ENCODE data around the gene COQ7. TPM values are rescaled to one million over a fixed set of nuclear protein-coding genes. Genes with fewer than 3 reads are reported as not detected.
A peak's percentile ranks its signal among the peaks of the same experiment; 100 is the strongest.

Gene COQ7
- total RNA-seq = 11.3 TPM
- long read RNA-seq, partial matches to known transcripts = 0 of 3 reads
- long read RNA-seq, other reads (novel, unspliced or antisense) = 0 of 3 reads

- DNase-seq (ENCODE audit: low spot score) = peak; percentile 99
Measured at GRCh38 chr16:19067349-19068236, at the start of gene COQ7. Gene COQ7, plus strand, starts transcription at chr16:19067614. Its CDS starts 51 bp downstream, at chr16:19067665.

- no peak for DNase-seq (ENCODE audit: low spot score)
Measured at GRCh38 chr16:19020689-19021088, 46.7 kb upstream of the COQ7 start.

- no peak for DNase-seq (ENCODE audit: low spot score)
Measured at GRCh38 chr16:19021747-19022146, 45.7 kb upstream of the COQ7 start.

GRCh38 chr16:19027416-19027815, 40.0 kb upstream of the COQ7 start:
- no peak for DNase-seq (ENCODE audit: low spot score)

- DNase-seq (ENCODE audit: low spot score) = no peak
Measured at GRCh38 chr16:19029980-19030379, 37.4 kb upstream of the COQ7 start.

- DNase-seq (ENCODE audit: low spot score) = no peak
Measured at GRCh38 chr16:19031738-19032137, 35.7 kb upstream of the COQ7 start.

GRCh38 chr16:19033761-19034160, 33.7 kb upstream of the COQ7 start:
- no peak for DNase-seq (ENCODE audit: low spot score)

- no peak for DNase-seq (ENCODE audit: low spot score)
Measured at GRCh38 chr16:19040400-19040799, 27.0 kb upstream of the COQ7 start.

GRCh38 chr16:19044769-19045168, 22.6 kb upstream of the COQ7 start:
- peak; percentile 71 for DNase-seq (ENCODE audit: low spot score)

- no peak for DNase-seq (ENCODE audit: low spot score)
Measured at GRCh38 chr16:19046062-19046461, 21.4 kb upstream of the COQ7 start.

- no peak for DNase-seq (ENCODE audit: low spot score)
Measured at GRCh38 chr16:19062706-19063105, 4.7 kb upstream of the COQ7 start.

GRCh38 chr16:19066988-19067348, 446 bp upstream of the COQ7 start:
- DNase-seq (ENCODE audit: low spot score) = peak; percentile 35

GRCh38 chr16:19068237-19068815, 912 bp downstream of the COQ7 start:
- no peak for DNase-seq (ENCODE audit: low spot score)

- peak; percentile 78 for DNase-seq (ENCODE audit: low spot score)
Measured at GRCh38 chr16:19071811-19072777, 4.7 kb downstream of the COQ7 start.

- no peak for DNase-seq (ENCODE audit: low spot score)
Measured at GRCh38 chr16:19073344-19073743, 5.9 kb downstream of the COQ7 start.

- DNase-seq (ENCODE audit: low spot score) = peak; percentile 24
Measured at GRCh38 chr16:19073863-19074262, 6.4 kb downstream of the COQ7 start.

- peak; percentile 65 for DNase-seq (ENCODE audit: low spot score)
Measured at GRCh38 chr16:19075511-19075910, 8.1 kb downstream of the COQ7 start.

GRCh38 chr16:19077879-19078278, 10.5 kb downstream of the COQ7 start:
- no peak for DNase-seq (ENCODE audit: low spot score)

- DNase-seq (ENCODE audit: low spot score) = no peak
Measured at GRCh38 chr16:19083670-19084069, 16.3 kb downstream of the COQ7 start.

- peak; percentile 18 for DNase-seq (ENCODE audit: low spot score)
Measured at GRCh38 chr16:19084139-19084538, 16.7 kb downstream of the COQ7 start.

GRCh38 chr16:19084879-19085278, 17.5 kb downstream of the COQ7 start:
- peak; percentile 45 for DNase-seq (ENCODE audit: low spot score)
